ENCODE results near the gene XRN1. TPM values are rescaled to one million over a fixed set of nuclear protein-coding genes. Genes with fewer than 3 reads are reported as not detected.

Gene XRN1
- polyA plus RNA-seq, 3 donors = 3.6 to 5.0 (median 4.4) TPM

GRCh38 chr3:142285083-142285517 is 162.7 kb downstream of the XRN1 start:
- no peak overlapping the region for H3K27ac ChIP-seq (ENCODE audit: low read depth, low read length)
- 61 to 71% (median 70%) methylated on average over 2 of the region's 2 CpGs for WGBS, 3 donors

GRCh38 chr3:142282503-142282902 is 165.3 kb downstream of the XRN1 start:
- H3K27ac ChIP-seq (ENCODE audit: low read depth, low read length) = no peak overlapping the region
- 84 to 88% (median 86%) methylated on average over 4 of the region's 4 CpGs for WGBS, 3 donors

DNA sequence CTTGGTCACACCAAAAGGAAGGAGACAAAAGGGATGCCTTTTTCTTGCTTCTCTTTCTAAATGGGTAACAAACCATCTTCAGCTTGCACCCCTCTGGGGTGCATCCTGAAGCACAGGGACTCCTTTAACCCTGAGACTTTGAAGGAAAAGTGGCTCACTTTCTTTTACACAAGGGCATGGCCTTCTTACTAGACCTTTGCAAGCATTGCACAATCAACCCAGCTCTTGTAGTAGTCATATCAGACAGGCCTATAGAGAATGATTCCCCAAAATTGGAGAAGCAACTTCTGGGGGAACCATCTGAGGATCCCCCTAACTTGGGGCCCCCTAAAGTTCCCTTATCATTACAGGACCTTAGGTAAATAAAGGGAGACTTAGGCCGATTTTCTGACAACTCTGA is 166.4 kb downstream of the XRN1 start:
- 53 to 82% (median 80%) methylated on average over 1 of the region's 1 CpG for WGBS, 3 donors
- H3K27ac ChIP-seq (ENCODE audit: low read depth, low read length) = no peak overlapping the region

- WGBS, 3 donors = 17 to 20% (median 20%) methylated on average over 5 of the region's 5 CpGs
- H3K27ac ChIP-seq (ENCODE audit: low read depth, low read length) = no peak overlapping the region
Measured at GRCh38 chr3:142279965-142280590, 167.8 kb downstream of the XRN1 start.

- 68 to 80% (median 79%) methylated on average over 2 of the region's 2 CpGs for WGBS, 3 donors
- H3K27ac ChIP-seq (ENCODE audit: low read depth, low read length) = no peak overlapping the region
Measured at GRCh38 chr3:142278451-142278850, 169.4 kb downstream of the XRN1 start.

DNA sequence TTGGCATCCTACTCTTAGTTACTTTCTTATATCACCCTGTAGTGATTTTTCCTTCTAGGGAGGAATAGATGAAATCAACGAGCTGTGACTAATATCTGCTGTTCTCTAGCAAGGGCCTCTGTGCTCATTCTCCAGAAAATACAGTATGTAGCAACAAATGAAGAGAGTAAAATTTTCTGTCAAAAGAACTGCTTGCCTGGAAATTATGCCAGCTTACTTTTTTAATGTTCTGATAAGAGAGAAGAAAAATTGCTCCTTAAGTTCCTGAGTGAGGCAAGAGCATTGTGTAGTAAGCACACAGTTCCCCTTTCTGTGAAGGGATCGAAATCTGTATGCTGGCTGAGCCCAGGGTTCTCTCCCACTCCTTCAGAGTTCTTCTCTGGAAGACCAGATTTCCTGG is 171.1 kb downstream of the XRN1 start:
- WGBS, 3 donors = 21 to 68% (median 32%) methylated on average over 2 of the region's 2 CpGs
- no peak overlapping the region for H3K27ac ChIP-seq (ENCODE audit: low read depth, low read length)

GRCh38 chr3:142275856-142276255 is 172.0 kb downstream of the XRN1 start:
- WGBS, 3 donors = 23 to 64% (median 35%) methylated on average over 2 of the region's 2 CpGs
- H3K27ac ChIP-seq (ENCODE audit: low read depth, low read length) = no peak overlapping the region

GRCh38 chr3:142274908-142275307 is 172.9 kb downstream of the XRN1 start:
- H3K27ac ChIP-seq (ENCODE audit: low read depth, low read length) = no peak overlapping the region
- 73 to 96% (median 73%) methylated on average over 1 of the region's 1 CpG for WGBS, 3 donors

GRCh38 chr3:142273501-142273900 is 174.3 kb downstream of the XRN1 start:
- no peak overlapping the region for H3K27ac ChIP-seq (ENCODE audit: low read depth, low read length)

GRCh38 chr3:142272200-142272891 is 175.5 kb downstream of the XRN1 start:
- H3K27ac ChIP-seq (ENCODE audit: low read depth, low read length) = no peak overlapping the region
- 85 to 92% (median 90%) methylated on average over 8 of the region's 8 CpGs for WGBS, 3 donors

DNA sequence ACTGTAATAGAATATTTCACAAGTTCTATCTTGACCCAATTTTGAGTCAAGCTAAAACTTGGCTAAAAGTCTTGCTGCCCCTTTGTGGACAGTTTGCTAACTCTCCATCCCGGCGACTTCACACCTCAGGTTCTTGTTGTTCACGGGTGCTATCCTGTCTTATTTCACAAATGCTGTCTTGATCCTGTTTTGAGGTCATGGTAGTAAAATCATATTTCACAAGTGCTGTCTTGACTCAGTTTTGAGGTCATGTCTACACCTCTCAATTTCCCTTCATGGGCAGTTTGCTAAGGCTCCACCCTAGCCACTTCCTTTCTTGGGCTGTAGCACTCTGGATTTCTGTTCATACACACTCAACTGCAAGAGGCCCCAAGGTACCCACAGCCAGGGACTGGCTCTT is 177.4 kb downstream of the XRN1 start:
- H3K27ac ChIP-seq (ENCODE audit: low read depth, low read length) = no peak overlapping the region
- 58 to 85% (median 62%) methylated on average over 3 of the region's 3 CpGs for WGBS, 3 donors

GRCh38 chr3:142269767-142270166 is 178.1 kb downstream of the XRN1 start:
- no peak overlapping the region for H3K27ac ChIP-seq (ENCODE audit: low read depth, low read length)
- WGBS, 3 donors = 42 to 67% (median 63%) methylated on average over 1 of the region's 1 CpG

DNA sequence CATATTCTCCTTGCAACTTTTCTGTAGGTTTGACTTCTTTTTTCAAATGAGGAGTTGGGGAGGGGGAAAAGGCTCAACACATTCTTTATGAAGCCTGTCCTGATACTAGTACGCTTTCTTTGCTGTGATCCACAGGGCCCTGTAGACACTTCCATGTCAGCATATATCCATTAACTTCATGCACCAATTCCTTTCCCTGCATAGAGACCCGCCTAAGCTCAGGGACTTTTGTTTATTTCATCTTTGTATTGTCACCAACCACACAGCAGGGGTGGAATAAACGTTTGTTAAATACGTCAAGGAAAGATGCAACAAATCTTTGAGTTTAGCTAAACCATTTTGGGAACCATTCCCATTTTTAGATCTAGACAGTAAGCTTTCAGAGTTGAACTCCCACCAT is 179.4 kb downstream of the XRN1 start:
- H3K27ac ChIP-seq (ENCODE audit: low read depth, low read length) = no peak overlapping the region
- 73 to 74% (median 73%) methylated on average over 4 of the region's 4 CpGs for WGBS, 3 donors

DNA sequence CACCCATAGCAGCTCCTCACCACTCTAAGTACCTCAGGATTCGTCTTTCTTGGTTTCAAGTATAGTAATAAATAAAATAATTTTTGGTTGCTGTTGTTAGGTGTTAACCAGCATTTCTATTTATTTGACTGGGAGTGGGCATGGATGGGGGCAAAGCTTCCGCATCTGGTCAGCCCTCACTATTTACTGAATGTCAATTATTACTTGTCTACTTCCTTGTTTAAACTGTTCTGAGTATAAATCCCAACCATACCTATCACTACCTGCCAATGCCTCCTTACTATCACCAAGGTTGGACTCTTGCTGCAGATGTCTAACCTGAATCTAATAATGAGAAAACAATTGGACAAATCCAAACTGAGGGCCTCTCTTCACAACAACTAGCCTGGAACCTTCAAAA is 180.6 kb downstream of the XRN1 start:
- no peak overlapping the region for H3K27ac ChIP-seq (ENCODE audit: low read depth, low read length)
- 67 to 91% (median 85%) methylated on average over 2 of the region's 2 CpGs for WGBS, 3 donors

DNA sequence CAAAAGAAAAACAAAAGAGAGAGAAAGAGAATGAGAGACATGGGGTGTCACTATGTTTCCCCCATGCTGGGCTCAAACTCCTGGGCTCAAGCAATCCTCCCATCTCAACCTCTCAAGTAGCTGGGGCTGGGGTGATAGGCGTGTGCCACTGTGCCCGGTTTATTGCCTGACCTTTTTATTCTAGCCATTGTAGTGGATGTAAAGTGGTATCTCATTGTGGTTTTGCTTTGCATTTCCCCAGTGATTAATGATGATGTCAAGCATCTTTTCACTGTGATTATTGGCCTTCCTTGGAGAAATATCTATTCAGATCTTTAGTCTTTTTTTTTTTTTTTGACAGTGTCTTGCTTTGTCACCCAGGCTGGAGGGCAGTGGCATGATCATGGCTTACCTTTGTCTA is 184.7 kb downstream of the XRN1 start:
- 72 to 88% (median 80%) methylated on average over 2 of the region's 2 CpGs for WGBS, 3 donors
- H3K27ac ChIP-seq (ENCODE audit: low read depth, low read length) = no peak overlapping the region

- H3K27ac ChIP-seq (ENCODE audit: low read depth, low read length) = no peak overlapping the region
- 68 to 78% (median 74%) methylated on average over 3 of the region's 3 CpGs for WGBS, 3 donors
Measured at GRCh38 chr3:142259359-142259758, 188.5 kb downstream of the XRN1 start.

GRCh38 chr3:142256712-142257333 is 191.0 kb downstream of the XRN1 start:
- no peak overlapping the region for H3K27ac ChIP-seq (ENCODE audit: low read depth, low read length)
- WGBS, 3 donors = 91 to 95% (median 95%) methylated on average over 12 of the region's 12 CpGs

All from adipose tissue (tissue), 3 donors.